Measurements from ENCODE around the gene ZNF444. TPM values are rescaled to one million over a fixed set of nuclear protein-coding genes. Genes with fewer than 3 reads are reported as not detected.
A peak's percentile ranks its signal among the peaks of the same experiment; 100 is the strongest.

ZNF444 gene
- total and polyA plus RNA-seq, 9 of the 15 experiments (the other 6 are each of a cell fraction or from before 2014, with no cell fraction given), result 0.39 to 40.0 (median 6.9) TPM

DNA sequence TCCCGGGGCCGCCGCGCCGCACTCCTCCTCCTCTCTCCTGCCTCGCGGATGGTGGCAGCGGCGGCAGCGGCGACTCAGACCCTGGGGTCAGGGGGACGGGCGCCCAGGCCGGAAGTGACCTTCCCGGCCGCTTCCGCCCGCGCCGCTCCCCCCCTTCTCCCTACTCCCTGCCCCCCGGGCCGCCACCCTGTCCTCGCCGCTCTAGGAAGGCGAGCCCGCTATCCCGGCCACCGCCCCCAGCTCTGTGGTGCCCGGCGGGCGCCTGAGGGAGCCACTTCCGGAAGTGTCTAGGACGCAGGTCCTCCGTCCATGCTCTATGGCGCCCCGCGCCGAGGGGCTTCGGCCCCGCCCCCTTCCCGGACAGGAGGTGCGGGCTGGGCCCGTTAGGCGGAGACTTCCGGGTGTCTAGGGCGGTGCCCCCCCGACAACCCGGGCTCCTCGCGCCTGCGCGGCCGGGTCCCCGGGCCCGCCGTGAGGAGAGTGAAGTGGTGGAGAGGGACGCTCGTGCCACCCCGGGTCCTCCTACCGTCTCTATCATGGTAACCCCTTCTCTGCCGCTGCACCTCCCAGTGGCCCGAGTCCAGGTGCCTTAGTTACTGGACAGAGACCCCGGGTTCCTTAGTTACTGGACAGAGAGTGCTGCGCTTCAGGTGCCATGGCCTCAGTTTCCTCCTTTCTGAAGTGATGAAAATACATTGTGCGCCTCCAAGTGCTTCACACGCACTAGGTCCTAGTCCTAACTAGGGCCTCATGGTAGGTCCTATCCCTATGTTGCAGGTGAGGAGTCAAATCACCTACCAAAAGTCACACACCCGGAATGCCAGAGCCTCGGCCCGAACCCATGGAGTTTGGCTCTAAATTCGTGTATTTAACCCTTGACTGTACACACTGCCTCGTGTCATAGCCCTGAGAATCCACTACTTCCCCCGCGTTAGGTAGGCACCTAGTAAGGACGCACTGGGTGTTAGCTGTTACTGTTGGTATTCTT lies 19.6 kb upstream of the ZNF444 start, which contains the start of gene ZNF787 (continued):
- TF ChIP-seq, protein P1, sequence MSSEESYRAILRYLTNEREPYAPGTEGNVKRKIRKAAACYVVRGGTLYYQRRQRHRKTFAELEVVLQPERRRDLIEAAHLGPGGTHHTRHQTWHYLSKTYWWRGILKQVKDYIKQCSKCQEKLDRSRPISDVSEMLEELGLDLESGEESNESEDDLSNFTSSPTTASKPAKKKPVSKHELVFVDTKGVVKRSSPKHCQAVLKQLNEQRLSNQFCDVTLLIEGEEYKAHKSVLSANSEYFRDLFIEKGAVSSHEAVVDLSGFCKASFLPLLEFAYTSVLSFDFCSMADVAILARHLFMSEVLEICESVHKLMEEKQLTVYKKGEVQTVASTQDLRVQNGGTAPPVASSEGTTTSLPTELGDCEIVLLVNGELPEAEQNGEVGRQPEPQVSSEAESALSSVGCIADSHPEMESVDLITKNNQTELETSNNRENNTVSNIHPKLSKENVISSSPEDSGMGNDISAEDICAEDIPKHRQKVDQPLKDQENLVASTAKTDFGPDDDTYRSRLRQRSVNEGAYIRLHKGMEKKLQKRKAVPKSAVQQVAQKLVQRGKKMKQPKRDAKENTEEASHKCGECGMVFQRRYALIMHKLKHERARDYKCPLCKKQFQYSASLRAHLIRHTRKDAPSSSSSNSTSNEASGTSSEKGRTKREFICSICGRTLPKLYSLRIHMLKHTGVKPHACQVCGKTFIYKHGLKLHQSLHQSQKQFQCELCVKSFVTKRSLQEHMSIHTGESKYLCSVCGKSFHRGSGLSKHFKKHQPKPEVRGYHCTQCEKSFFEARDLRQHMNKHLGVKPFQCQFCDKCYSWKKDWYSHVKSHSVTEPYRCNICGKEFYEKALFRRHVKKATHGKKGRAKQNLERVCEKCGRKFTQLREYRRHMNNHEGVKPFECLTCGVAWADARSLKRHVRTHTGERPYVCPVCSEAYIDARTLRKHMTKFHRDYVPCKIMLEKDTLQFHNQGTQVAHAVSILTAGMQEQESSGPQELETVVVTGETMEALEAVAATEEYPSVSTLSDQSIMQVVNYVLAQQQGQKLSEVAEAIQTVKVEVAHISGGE (CRISPR knock-in tag; IDR thresholded peaks at IDR 0.05), result peak in 2 of 3 experiments; percentile 16 to 89; a peak in 2 of 6 replicates
- TF ChIP-seq ATF1 (CRISPR knock-in tag; IDR thresholded peaks at IDR 0.05) (no peak), ATF1 (tag; IDR thresholded peaks at IDR 0.05) (peak; percentile 68), RBFOX2 (IDR thresholded peaks at IDR 0.05; ENCODE audit: low read depth, low read length) (peak; percentile 76), CBFA2T3 (IDR thresholded peaks at IDR 0.05) (peak; percentile 6; the same call in 1 of the 2 replicates), ZFX (CRISPR knock-in tag; IDR thresholded peaks at IDR 0.05) (peak; percentile 70), POLR2AphosphoS5 (IDR thresholded peaks at IDR 0.05; ENCODE audit: control insufficient read depth, insufficient read depth, low read depth, low read length) (0 out of 2 replicates have a peak, but pooled peaks have one; percentile 13), L3MBTL2 (IDR thresholded peaks at IDR 0.05) (0 out of 2 replicates have a peak, but pooled peaks have one; percentile 41), STAT5B (CRISPR knock-in tag; IDR thresholded peaks at IDR 0.05) (no peak), SOX6 (IDR thresholded peaks at IDR 0.05) (peak; percentile 54; the same call in 1 of the 2 replicates), ZSCAN32 (CRISPR knock-in tag; IDR thresholded peaks at IDR 0.05) (0 out of 2 replicates have a peak, but pooled peaks have one; percentile 3), TBP (optimal IDR thresholded peaks at IDR 0.05; ENCODE audit: low read depth, low read length) (peak; percentile 44), SMARCB1 (IDR thresholded peaks at IDR 0.05; ENCODE audit: insufficient read length, low read depth) (no peak), POLR2H (tag; IDR thresholded peaks at IDR 0.05; ENCODE audit: low read depth) (peak; percentile 64), HDAC8 (tag; IDR thresholded peaks at IDR 0.05) (no peak), NRF1 (conservative IDR thresholded peaks at IDR 0.05 in 1 of 2, IDR thresholded peaks at IDR 0.05 in 1 of 2) (peak; percentile 98)
- TF ChIP-seq, protein P2, sequence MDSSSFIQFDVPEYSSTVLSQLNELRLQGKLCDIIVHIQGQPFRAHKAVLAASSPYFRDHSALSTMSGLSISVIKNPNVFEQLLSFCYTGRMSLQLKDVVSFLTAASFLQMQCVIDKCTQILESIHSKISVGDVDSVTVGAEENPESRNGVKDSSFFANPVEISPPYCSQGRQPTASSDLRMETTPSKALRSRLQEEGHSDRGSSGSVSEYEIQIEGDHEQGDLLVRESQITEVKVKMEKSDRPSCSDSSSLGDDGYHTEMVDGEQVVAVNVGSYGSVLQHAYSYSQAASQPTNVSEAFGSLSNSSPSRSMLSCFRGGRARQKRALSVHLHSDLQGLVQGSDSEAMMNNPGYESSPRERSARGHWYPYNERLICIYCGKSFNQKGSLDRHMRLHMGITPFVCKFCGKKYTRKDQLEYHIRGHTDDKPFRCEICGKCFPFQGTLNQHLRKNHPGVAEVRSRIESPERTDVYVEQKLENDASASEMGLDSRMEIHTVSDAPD (CRISPR knock-in tag; IDR thresholded peaks at IDR 0.05), result no peak
- TF ChIP-seq, protein P3, sequence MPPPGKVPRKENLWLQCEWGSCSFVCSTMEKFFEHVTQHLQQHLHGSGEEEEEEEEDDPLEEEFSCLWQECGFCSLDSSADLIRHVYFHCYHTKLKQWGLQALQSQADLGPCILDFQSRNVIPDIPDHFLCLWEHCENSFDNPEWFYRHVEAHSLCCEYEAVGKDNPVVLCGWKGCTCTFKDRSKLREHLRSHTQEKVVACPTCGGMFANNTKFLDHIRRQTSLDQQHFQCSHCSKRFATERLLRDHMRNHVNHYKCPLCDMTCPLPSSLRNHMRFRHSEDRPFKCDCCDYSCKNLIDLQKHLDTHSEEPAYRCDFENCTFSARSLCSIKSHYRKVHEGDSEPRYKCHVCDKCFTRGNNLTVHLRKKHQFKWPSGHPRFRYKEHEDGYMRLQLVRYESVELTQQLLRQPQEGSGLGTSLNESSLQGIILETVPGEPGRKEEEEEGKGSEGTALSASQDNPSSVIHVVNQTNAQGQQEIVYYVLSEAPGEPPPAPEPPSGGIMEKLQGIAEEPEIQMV (tag; conservative IDR thresholded peaks at IDR 0.05; ENCODE audit: low read depth), result no peak
- TF ChIP-seq, protein P4, sequence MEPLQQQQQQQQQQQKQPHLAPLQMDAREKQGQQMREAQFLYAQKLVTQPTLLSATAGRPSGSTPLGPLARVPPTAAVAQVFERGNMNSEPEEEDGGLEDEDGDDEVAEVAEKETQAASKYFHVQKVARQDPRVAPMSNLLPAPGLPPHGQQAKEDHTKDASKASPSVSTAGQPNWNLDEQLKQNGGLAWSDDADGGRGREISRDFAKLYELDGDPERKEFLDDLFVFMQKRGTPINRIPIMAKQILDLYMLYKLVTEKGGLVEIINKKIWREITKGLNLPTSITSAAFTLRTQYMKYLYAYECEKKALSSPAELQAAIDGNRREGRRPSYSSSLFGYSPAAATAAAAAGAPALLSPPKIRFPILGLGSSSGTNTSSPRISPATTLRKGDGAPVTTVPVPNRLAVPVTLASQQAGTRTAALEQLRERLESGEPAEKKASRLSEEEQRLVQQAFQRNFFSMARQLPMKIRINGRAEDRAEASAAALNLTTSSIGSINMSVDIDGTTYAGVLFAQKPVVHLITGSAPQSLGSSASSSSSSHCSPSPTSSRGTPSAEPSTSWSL (CRISPR knock-in tag; IDR thresholded peaks at IDR 0.05; ENCODE audit: borderline replicate concordance), result no peak
